ENCODE measurements around the gene EBPL. TPM values are rescaled to one million over a fixed set of nuclear protein-coding genes. Genes with fewer than 3 reads are reported as not detected.
A peak's percentile ranks its signal among the peaks of the same experiment; 100 is the strongest.

Gene EBPL
- total RNA-seq, 1 donor from 2014 or later = 82.9 TPM

GRCh38 chr13:49649244-49649962, 41.9 kb downstream of the EBPL start:
- TF ChIP-seq EZH2phosphoT487 (IDR thresholded peaks at IDR 0.05) (no peak), EZH2 (IDR thresholded peaks at IDR 0.05) (no peak)
- TF ChIP-seq, protein P1, sequence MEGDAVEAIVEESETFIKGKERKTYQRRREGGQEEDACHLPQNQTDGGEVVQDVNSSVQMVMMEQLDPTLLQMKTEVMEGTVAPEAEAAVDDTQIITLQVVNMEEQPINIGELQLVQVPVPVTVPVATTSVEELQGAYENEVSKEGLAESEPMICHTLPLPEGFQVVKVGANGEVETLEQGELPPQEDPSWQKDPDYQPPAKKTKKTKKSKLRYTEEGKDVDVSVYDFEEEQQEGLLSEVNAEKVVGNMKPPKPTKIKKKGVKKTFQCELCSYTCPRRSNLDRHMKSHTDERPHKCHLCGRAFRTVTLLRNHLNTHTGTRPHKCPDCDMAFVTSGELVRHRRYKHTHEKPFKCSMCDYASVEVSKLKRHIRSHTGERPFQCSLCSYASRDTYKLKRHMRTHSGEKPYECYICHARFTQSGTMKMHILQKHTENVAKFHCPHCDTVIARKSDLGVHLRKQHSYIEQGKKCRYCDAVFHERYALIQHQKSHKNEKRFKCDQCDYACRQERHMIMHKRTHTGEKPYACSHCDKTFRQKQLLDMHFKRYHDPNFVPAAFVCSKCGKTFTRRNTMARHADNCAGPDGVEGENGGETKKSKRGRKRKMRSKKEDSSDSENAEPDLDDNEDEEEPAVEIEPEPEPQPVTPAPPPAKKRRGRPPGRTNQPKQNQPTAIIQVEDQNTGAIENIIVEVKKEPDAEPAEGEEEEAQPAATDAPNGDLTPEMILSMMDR (IDR thresholded peaks at IDR 0.05) = peak; percentile 45
- Histone ChIP-seq H3K4me3 (no peak overlapping the region), H2AFZ (replicated peaks) (no peak overlapping the region), H3K9me3 (ENCODE audit: low read depth) (no peaks in the 10 kb centered on the region), H3K4me1 (no peaks in the 10 kb centered on the region), H3K27ac (no peak overlapping the region), H3K79me2 (ENCODE audit: low read depth) (no peaks in the 10 kb centered on the region), H3K9ac (no peak overlapping the region), H3K27me3 (no peaks in the 10 kb centered on the region), H3F3A (ENCODE audit: low read depth) (no peaks in the 10 kb centered on the region), H4K20me1 (ENCODE audit: low read depth) (no peaks in the 10 kb centered on the region), H3K36me3 (no peaks in the 10 kb centered on the region), H3K4me2 (no peak overlapping the region)
- peaks cover 11% of the 10 kb centered on the region for H3K4me1 Mint-ChIP-seq
- H3K27ac Mint-ChIP-seq = no peak overlapping the region
- DNase-seq (ENCODE audit: low spot score) = peak; percentile 35
- no peaks in the 10 kb centered on the region for H3K36me3 Mint-ChIP-seq
- peaks cover 2% of the 10 kb centered on the region for H3K27me3 Mint-ChIP-seq (ENCODE audit: insufficient read depth, low read depth)
- no peak overlapping the region for H3K4me3 Mint-ChIP-seq
- no peaks in the 10 kb centered on the region for H3K9me3 Mint-ChIP-seq

GRCh38 chr13:49646688-49647087, 44.6 kb downstream of the EBPL start:
- Histone ChIP-seq H3K79me2 (ENCODE audit: low read depth) (no peaks in the 10 kb centered on the region), H3K27me3 (no peaks in the 10 kb centered on the region), H3K4me2 (no peak overlapping the region), H3K9me3 (ENCODE audit: low read depth) (no peaks in the 10 kb centered on the region), H3K4me3 (no peak overlapping the region), H3K9ac (no peak overlapping the region), H2AFZ (replicated peaks) (no peak overlapping the region), H3K4me1 (no peaks in the 10 kb centered on the region), H3K27ac (no peak overlapping the region), H3F3A (ENCODE audit: low read depth) (no peaks in the 10 kb centered on the region), H4K20me1 (ENCODE audit: low read depth) (no peaks in the 10 kb centered on the region), H3K36me3 (no peaks in the 10 kb centered on the region)
- no peak overlapping the region for H3K4me3 Mint-ChIP-seq
- DNase-seq (ENCODE audit: low spot score) = no peak
- no peaks in the 10 kb centered on the region for H3K9me3 Mint-ChIP-seq
- no peak overlapping the region for H3K27ac Mint-ChIP-seq
- TF ChIP-seq EZH2phosphoT487 (IDR thresholded peaks at IDR 0.05) (no peak), EZH2 (IDR thresholded peaks at IDR 0.05) (no peak)
- TF ChIP-seq, protein P1 (IDR thresholded peaks at IDR 0.05) = no peak
- H3K4me1 Mint-ChIP-seq = no peaks in the 10 kb centered on the region
- no peaks in the 10 kb centered on the region for H3K27me3 Mint-ChIP-seq (ENCODE audit: insufficient read depth, low read depth)
- H3K36me3 Mint-ChIP-seq = no peaks in the 10 kb centered on the region

- Histone ChIP-seq H3K79me2 (ENCODE audit: low read depth) (no peaks in the 10 kb centered on the region), H3K4me2 (no peak overlapping the region), H3K27me3 (no peaks in the 10 kb centered on the region), H3K9me3 (ENCODE audit: low read depth) (no peaks in the 10 kb centered on the region), H3K4me3 (no peak overlapping the region), H3K9ac (no peak overlapping the region), H3K36me3 (no peaks in the 10 kb centered on the region), H3K27ac (no peak overlapping the region), H3K4me1 (no peaks in the 10 kb centered on the region), H2AFZ (replicated peaks) (no peak overlapping the region), H4K20me1 (ENCODE audit: low read depth) (no peaks in the 10 kb centered on the region), H3F3A (ENCODE audit: low read depth) (peaks cover 5% of the 10 kb centered on the region)
- no peaks in the 10 kb centered on the region for H3K4me1 Mint-ChIP-seq
- H3K27ac Mint-ChIP-seq = peak overlapping the region; percentile 11
- TF ChIP-seq EZH2phosphoT487 (IDR thresholded peaks at IDR 0.05) (no peak), EZH2 (IDR thresholded peaks at IDR 0.05) (no peak)
- TF ChIP-seq, protein P1 (IDR thresholded peaks at IDR 0.05) = no peak
- no peaks in the 10 kb centered on the region for H3K27me3 Mint-ChIP-seq (ENCODE audit: insufficient read depth, low read depth)
- DNase-seq (ENCODE audit: low spot score) = no peak
- no peaks in the 10 kb centered on the region for H3K36me3 Mint-ChIP-seq
- no peak overlapping the region for H3K4me3 Mint-ChIP-seq
- H3K9me3 Mint-ChIP-seq = no peaks in the 10 kb centered on the region
Observed at GRCh38 chr13:49645451-49645850, 45.8 kb downstream of the EBPL start.

Data from neural progenitor cell (in vitro differentiated cells).